Activated T-cell treated with anti-CD3 and anti-CD28 coated beads, Interleukin-2, amount 50 U/mL, for 48 hours (primary cell): ENCODE data around the gene METTL27.
"Not testable (repeated sequence)": the region's sequence is repeated elsewhere in the genome, so short reads cannot be mapped to it uniquely, and the experiment has no call there.

Experiments used
- DNase-seq, 2 experiments: peaks; one replicate each; pipeline ENCODE4 v3.0.0-alpha.2; 2020

Gene METTL27

DNA sequence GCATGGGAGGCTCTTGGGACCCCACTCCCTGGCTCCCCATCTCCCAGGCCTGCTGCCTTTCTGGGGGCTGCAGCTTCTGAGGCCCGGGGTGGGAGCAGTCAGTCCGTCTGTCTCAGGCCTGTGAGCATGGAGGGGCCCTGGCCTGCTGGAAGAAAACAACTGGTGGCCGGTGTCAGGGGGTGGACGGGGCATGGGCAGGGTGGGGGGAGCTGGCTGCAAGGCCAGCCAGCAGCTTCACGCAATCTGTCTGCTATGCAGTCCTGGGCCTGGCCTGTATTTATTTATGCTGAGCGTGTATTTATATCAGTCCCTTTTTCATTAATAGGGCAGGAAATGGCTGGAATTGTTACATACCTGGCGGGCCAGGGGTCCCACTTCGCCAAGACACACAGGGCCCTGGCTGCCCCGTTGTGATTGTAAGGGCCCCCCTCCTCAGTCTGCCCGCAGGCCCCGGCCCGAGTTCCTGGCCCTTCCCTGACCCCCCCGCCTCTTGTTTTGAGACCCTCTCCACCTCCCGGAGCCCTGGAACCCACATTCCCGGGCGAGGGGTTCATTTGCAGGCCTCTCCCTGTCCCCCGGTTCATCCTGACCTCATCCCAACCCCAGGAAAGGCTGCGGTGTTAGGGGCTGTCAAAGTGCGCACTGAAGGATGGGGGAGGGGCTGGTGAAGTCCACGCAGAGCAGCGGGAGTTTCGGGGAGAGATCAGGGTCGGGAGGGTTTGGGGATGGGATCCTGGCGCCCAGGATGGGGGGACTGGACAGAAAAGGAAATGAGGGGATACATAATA, 26.9 kb upstream of the METTL27 start:
- DNase-seq: no peak

DNA sequence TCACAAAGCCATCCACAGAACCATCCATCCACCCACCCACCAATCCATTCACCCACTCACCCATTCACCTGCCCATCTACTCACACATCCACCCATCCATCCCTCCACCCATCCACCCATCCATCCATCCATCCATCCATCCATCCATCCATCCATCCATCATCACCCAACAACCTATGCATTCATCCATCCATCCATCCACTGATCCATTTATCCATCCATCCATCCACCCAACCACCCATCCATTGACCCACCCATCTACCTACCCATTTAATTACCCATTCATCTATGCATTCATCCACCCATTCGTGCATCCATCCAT, 24.1 kb upstream of the METTL27 start:
- no peak for DNase-seq

DNA sequence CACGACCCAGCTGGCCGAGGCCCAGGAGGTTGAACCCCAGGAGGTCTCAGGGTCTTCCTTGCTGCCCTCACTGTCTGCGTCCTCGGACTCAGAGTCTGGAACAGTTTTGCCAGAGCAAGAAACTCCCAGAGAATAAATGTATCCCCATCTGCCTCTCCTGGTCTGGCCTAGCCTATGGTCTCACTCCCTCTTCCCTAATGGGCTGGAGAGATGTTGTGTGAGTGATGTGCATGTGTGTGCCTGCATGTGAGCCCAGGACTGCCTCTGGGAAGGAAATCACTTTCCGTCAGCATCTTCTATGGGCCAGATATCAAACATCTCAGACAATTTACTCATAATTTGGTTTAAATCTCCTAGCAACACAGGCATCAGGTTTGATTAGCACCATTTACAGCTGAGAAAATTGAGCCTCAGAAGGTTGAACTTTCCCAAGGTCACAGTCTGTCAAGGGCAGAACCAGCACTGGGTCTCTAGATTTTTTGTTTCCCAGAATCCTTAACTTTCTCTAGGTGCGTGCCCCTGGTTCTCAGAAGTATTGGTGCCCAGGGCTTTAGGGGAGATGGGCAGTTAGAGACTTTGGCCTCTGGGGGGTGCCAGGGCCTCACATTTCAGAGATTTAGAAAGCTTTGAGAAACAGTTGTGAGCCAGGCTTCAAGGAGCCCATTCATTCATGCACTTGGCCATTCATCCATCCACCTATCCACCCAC, 23.6 kb upstream of the METTL27 start:
- peak in 1 of 2 experiments; percentile 35 for DNase-seq

DNA sequence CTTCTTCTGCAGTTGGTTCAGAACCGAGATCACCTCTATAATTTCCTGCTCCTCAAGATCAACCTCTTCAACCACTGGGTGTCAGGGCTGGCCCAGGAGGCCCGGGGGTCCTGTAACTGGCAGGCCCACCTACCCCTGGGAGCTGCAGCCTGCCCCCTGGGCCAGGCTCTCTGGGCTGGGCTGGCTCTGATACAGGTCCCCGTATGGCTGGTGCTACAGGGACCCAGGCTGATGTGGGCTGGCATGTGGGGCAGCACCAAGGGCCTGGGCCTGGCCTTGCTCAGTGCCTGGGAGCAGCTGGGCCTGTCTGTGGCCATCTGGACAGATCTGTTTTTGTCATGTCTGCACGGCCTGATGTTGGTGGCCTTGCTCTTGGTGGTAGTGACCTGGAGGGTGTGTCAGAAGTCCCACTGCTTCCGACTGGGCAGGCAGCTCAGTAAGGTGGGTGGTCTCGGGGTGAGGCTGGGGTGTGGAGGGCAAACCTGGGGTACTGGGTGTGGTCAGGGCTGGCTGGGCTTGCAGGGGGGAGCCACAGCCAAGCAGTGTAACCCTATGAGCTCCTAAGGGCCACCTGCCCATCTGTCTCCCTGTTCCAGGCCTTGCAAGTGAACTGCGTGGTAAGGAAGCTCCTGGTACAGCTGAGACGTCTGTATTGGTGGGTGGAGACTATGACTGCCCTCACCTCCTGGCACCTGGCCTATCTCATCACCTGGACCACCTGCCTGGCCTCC, 22.8 kb upstream of the METTL27 start:
- no peak for DNase-seq

DNA sequence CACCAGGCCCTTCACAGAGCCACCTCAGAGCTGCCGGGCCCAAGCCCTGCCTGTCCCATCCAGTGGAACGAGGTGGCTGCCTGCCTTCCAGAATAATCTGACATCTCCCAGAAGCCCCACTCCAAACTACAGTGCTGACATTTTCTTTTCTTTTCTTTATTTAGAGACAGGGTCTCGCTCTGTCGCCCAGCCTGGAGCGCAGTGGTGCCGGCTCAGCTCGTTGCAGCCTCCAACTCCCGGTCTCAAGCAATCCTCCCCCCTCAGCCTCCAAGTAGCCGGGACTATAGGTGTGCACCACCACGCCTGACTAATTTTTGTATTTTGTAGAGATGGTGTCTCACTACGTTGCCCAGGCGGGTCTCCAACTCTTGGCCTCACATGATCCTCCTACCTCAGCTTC, 19.0 kb upstream of the METTL27 start:
- no peak for DNase-seq

DNA sequence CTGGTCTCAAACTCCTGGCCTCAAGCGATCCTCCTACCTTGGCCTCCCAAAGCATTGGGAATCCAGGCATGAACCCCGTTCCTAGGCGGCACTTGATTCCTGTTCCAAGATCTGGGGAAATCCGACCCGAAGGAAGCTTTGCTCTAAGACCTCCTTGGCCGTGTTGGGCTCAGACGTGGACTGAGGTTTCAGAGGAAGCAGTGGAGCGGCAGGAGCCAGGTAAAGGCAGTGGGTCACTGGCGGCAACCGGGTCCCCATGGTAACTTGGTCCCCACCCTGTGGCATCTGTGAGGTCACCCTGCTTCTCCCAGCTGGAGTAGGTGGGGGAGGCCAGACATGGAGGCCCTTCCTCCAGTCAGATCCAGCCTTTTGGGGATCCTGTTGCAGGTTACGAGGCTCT, 18.5 kb upstream of the METTL27 start, which contains the start of gene TMEM270:
TMEM270 (plus strand) TSS at position 301 of the 400 bp plus-strand sequence; CDS start at position 337, 36 bp downstream.
- no peak for DNase-seq

DNA sequence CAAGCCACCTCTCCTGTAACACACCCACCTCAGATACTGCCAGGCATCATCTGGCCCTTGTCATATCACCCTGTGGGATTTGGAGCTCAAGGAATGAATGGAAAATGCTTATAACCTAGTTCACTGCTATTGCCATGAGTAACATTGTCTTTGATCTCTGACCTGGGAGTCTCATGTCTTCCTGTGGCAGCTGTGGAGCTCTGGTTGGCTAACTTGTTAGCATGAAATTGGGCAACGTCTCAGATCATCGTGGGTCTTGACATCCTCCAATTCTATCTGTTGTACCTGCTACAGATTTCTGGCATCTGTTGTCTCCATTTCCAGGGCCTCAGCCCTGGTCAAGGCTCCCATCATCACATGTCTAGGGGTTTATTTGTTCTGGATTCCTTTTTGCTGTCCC, 16.5 kb upstream of the METTL27 start:
- no peak for DNase-seq

DNA sequence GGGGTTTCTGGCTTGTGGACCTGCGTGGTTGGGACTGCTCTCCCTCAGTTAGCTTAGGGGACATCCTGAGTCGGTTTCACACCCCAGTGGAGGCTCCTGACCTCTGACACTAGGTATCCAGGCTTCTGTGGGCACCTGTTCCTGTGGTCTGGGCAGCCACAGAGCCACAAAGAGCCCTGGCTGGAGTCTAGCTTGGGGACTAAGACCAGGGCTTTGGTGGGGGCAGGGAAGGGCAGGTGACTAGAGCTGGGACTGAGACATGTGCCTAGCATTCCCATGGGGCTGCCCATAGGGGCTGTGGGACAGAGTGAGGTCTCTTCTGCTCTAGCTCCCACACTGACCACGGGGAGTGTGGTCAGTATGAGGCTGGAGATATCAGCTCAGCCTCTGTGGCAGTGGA, 14.6 kb upstream of the METTL27 start:
- no peak for DNase-seq

DNA sequence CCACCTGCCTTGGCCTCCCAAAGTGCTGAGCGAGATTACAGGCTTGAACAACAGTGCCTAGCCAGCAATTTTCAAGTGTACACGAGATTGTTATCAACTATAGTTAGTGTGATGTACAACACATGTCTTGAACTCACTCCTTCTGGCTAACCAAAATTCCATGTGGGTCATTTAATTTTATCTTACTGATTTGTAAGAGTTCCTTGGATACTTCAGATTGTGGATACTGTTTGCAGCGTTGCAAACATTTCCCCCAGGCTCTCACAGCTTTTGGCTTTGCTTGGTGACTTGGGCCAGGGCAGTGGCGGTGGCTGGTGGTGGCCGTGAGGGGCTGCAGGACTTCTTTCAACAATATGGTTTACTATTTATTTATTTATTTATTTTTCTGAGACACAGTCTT, 10.2 kb upstream of the METTL27 start:
- DNase-seq: no peak

DNA sequence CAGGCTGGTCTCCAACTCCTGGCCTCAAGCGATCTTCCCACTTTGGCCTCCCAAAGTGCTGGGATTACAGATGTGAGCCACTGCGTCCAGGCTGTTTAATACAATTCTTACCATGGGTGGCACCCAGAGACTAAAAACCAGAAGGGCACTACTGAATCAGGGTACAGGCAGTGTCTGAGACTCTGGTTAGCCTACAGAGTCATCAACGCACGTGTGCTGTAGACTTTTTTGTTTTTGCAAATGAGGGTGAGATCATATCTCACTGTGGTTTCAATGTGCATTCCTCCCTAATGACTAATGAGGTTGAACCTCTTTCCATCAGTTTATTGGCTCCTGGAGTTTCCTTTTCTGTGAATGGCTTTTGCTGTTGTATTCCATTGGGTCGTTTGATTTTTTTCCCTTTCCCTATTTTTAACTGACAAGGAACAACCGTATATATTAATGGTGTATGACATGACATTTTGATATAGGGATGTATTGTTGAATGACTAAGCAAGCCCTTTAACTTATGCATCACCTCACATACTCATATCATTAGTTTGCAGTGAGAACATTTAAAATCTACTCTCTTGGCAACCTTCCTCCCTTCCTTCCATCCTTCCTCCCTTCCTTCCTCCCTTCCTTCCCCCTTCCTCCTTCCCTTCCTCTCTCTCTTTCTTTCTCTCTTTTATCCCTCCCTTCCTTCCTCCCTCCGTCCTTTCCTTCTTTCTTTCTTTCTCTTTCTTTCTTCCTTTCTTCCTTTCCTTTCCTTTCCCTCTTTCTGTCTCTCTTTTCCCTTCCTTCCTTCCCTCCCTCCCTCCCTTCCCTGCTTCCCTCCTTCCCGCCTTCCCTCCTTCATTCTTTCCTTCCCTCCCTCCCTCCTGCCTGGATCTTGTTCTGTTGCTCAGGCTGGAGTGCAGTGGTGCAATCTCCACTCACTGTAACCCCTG, 9.4 kb upstream of the METTL27 start:
- peak; percentile 44 to 45 for DNase-seq

DNA sequence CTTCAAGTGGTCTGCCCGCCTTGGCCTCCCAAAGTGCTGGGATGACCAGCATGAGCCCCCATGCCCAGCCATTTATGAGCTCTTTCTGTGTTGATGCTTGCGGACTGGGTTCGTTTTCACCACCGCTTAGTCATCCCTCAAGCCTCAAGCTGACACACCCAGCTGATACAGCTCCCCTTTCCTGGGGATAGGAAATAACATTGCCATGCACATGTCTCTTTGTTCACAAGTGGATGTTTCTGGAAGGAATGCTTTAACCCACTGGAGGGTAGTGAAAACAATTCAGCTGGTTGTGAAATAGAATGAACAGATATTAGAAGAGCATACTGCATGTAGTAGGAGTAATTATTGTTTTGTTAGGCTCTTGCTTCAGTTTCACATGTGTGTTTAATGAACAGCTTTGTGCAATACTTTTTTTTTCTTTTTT, 8.5 kb upstream of the METTL27 start:
- no peak for DNase-seq

DNA sequence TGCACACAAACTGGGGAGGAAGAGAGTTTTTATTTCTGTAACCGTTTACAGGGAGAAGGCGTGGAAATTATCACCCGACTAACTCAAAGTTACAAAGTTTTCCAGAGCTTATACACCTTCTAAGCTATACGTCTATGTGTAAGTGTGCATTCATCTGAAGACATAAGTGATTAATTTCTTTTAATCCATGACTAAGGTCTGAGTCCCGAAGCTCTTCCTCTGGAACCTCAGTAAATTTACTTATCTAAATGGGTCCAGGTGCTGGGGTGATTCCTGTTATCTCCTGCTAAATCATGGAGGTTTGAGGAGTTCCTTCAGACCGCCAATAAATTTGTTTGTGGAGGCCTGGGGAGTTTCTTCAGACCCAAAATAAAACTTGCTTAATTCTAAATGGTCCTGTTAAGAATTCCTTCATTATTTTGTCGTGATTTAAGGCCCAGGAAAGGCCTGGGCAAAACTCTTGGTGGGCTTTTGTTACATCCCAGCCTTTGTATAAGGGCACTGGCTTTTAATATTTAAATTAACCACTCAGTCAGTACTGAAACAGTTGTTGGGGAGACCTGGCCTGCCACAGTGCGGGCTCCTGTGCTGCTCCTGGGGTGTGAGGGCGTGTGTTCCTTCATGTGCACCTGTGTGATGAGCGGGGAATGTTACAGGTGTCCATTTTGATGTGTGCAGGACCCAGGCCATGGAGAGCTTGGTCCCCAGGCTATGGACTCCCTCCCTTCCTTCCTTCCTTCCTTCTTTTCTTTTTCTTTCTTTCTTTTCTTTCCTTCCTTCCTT, 5.8 kb upstream of the METTL27 start:
- no peak for DNase-seq

DNA sequence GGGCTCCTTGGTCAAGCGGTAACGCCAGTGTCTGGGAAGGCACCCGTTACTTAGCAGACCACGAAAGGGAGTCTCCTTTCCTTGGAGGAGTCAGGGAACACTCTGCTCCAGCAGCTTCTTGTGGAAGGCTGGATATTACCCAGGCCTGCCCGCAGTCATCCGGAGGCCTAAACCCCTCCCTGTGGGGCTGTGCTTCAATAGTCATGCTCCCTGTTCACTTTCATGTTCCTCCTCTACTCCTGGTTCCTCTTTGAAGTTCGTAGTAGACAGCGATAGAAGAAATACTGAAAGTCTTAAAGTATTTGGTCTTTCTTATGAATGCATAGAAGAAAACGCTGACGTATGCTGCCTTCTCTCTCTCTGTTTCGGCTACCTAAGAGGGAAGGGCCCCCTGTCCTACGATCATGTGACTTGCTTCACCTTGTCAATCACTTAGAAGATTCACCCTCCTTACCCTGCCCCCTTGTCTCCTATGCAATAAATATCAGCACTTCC, 3.4 kb upstream of the METTL27 start:
- DNase-seq: not testable (repeated sequence)

DNA sequence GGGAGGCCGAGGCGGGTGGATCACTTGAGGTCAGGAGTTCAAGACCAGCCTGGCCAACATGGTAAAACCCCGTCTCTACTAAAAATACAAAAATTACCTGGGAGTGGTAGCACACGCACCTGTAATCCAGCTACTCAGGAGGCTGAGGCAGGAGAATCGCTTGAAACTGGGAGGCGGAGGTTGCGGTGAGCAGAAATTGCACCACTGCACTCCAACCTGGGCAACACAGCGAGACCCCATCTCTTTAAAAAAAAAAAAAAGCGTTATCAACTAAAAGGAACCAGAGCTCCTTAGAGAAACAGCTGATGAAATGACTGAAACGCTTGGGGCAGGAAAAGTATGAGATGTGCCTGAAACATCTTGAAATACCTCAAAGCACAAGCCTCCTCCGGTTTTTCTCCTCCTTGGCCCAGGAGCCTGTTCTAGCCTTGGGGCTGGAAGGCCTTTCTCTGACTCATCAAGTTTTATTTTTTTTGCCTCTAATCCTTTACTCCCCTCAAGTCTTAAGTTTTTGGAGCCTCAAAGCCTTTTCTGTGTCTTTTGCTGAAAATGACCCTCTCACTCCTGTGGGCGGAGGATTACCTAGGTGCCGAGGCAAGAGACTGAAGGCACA, 2.6 kb upstream of the METTL27 start:
- DNase-seq: no peak

DNA sequence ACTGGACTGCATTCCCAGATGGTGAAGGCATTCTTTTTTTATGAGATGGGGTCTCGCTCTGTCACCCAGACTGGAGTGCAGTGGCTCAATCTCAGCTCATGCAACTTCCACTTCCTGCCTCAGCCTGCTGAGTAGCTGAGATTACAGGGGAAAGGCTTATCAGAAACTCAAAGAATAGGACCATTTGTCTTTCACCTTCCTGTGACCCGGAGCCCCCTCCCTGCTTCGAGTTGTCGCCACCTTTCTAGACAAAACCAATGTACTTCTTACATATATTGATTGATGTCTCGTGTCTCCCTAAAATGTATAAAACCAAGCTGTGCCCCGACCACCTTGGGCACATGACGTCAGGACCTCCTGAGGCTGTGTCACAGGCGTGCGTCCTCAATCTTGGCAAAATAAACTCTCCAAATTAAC, 1.8 kb upstream of the METTL27 start:
- no peak for DNase-seq

DNA sequence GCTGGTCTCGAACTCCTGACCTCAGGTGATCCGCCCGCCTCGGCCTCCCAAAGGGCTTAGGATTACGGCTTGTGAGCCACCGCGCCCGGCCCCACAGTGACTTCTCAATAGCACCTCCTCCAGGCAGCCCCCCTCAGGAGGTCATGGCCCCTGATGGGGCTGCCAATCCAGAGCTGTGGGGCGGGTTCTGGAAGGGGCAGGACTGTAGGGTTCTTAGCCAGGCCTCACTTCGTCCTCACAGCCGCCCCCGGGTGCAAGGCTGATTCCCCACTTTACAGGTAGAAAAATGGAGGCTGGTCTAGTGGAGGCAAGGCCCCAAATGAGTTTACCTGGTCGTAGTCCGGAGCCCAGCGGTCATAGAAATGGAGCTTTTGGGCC, 638 bp downstream of the METTL27 start:
- DNase-seq: no peak

DNA sequence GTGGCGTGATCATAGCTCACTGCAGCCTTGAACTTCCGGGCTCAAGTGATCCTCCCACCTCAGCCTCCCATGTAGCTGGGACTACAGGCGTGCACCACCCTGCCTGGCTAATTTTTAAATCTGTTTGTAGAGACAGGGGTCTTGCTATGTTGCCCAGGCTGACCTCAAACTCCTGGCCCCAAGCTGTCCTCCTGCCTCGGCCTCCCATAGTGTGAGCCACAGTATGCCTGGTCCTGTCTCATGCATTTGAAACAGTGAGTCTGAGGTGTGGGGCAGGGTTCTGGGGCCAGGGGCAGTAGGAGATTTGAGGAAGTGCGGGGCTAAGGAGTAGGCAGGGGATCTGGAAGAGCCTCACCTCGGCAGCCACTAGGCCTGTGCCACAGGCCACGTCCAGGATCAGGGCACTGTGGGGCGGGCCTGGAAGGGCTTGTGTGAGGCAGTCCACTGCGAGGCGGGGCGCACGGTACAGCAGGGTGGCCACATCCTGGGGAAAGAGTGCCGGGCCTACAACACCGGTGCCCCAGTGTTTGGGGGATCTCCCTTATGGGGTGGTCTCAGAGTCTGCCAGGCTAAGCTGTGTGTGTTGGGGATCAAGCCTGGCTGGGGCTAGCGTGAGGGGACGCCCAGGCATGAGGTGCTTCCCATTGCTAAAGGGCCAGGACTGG, 1.5 kb downstream of the METTL27 start:
- no peak for DNase-seq

DNA sequence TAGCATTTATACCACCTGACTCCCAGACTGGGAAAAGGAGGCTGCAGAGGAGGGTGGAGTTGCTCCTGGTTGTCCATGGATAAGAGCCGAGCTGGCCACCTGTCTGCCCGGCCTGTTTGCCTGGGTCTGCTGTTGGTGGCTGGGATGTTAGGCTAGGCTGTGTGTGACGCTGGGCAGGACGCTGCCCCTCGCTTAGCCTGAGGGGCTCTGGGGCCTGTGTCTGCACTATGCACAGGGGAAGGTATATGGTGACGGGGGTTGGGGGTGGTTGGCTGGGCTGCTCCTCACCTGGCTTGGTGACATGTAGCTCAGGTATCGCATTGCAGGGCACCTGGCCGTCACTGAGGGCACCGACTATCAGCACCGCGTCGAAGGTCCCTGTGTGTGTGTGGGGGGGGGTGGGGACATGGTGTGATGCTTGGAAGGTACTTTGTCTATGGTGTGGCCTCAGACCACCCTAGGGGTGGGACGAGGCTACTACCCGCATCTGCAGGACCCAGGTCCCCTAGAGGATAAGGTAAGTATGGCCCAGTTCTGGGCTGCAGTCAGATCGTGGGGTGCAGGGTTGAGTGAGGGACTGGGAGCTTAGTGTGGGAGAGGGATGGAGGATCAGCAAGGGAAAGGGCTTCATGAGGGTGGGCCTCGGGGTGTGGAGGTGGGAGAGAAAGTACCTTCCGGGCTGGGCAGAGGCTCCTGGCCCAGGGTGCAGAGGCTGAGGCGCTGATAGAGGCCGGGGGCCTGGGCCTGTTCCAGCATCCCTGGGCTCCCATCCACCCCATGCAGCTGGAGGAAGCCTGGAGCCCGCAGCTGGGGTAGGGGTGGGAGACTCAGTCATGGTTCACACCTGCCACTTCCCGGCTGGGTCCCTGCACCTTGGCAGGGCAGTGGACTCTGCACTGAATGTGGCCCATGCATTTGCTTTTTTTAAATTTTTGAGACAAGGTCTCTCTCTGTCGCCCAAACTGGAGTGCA, 2.3 kb downstream of the METTL27 start:
- DNase-seq: no peak

DNA sequence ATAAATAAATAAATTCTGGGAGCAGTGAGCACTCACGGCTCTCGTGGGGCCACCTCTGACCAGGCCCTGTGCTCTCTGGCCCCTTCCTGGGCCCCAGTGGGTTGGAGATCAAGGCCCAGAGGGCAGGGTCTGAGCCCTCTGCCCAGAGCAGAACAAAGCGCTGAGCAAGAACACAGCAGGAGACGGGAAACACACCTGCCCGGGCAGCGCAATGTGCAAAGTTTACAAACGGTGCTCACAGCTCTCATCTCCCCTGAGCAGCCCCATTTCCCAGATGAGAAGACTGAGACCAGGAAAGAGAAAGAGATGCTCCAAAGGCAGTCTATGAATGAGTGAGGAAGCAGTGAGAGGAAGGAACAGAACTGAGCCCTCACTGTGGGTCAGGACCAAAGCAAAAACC, 3.0 kb downstream of the METTL27 start:
- no peak for DNase-seq
